WTC11 (cell line): ENCODE measurements around the gene RCE1. TPM values are rescaled to one million over a fixed set of nuclear protein-coding genes. Genes with fewer than 3 reads are reported as not detected.

Experiments used
- ATAC-seq: fragments of 200-7000 bp; cut with Tn5 transposase; 2 replicates; pipeline ENCODE4 v1.10.0; 2021; ENCODE audit warnings: mild to moderate bottlenecking, moderate library complexity
- CTCF ChIA-PET: fragments of 300-600 bp; sonication (Branson Sonifier 250); formaldehyde crosslinking; loops from one replicate; lab custom pipeline; 2021; ENCODE audit warnings: antibody characterized with exemption; lab: Charles Lee
- POLR2A ChIA-PET: fragments of 350-600 bp; sonication (Branson Sonifier 250); formaldehyde crosslinking; loops from one replicate; lab custom pipeline; 2021; ENCODE audit warnings: antibody characterized with exemption; lab: Charles Lee
- DNase-seq: peaks from one replicate; pipeline ENCODE4 v3.0.0; 2021; ENCODE audit warnings: low spot score
- H3K27ac Mint-ChIP-seq: 2 replicates; pipeline ENCODE4 v1.8.0; 2021; ENCODE audit warnings: mixed read lengths
- H3K27me3 Mint-ChIP-seq: 2 replicates; pipeline ENCODE4 v1.8.0; 2021; ENCODE audit warnings: low read depth, mild to moderate bottlenecking, moderate library complexity, mixed read lengths
- H3K36me3 Mint-ChIP-seq: 2 replicates; pipeline ENCODE4 v1.8.0; 2021; ENCODE audit warnings: mixed read lengths
- H3K4me1 Mint-ChIP-seq: 2 replicates; pipeline ENCODE4 v1.8.0; 2022; ENCODE audit warnings: mixed read lengths
- H3K4me3 Mint-ChIP-seq: 2 replicates; pipeline ENCODE4 v1.8.0; 2021; ENCODE audit warnings: mild to moderate bottlenecking, moderate library complexity, mixed read lengths
- H3K9me3 Mint-ChIP-seq: 2 replicates; pipeline ENCODE4 v1.8.0; 2021; ENCODE audit warnings: mixed read lengths
- ATF1 ChIP-seq: sonication (generic); formaldehyde crosslinking; IDR thresholded peaks from 2 replicates; pipeline ENCODE4 v1.8.1; 2023; ENCODE audit warnings: mild to moderate bottlenecking, moderate library complexity, missing genetic modification reagents
- ESRRA ChIP-seq: sonication (generic); formaldehyde crosslinking; IDR thresholded peaks from 2 replicates; pipeline ENCODE4 v1.8.1; 2022; ENCODE audit warnings: mild to moderate bottlenecking, missing genetic modification reagents, borderline replicate concordance
- ETV6 ChIP-seq: sonication (generic); formaldehyde crosslinking; IDR thresholded peaks from 2 replicates; pipeline ENCODE4 v1.8.1; 2022; ENCODE audit warnings: mild to moderate bottlenecking, missing genetic modification reagents
- GABPB1 ChIP-seq: sonication (generic); formaldehyde crosslinking; IDR thresholded peaks from 2 replicates; pipeline ENCODE4 v1.8.1; 2023; ENCODE audit warnings: mild to moderate bottlenecking, missing genetic modification reagents
- GTF2I ChIP-seq: fragments of 250-450 bp; sonication (Bioruptor Pico); conservative IDR thresholded peaks from 2 replicates; pipeline ENCODE4 v1.4.0; 2021; ENCODE audit warnings: mild to moderate bottlenecking
- HMGA2 ChIP-seq: fragments of 250-450 bp; sonication (Bioruptor Pico); IDR thresholded peaks from 2 replicates; pipeline ENCODE4 v1.4.0; 2021; ENCODE audit warnings: mild to moderate bottlenecking, moderate library complexity
- JAZF1 ChIP-seq: fragments of 250-450 bp; sonication (Bioruptor Pico); IDR thresholded peaks from 2 replicates; pipeline ENCODE4 v1.9.0; 2021; ENCODE audit warnings: moderate library complexity, mild to moderate bottlenecking, inconsistent platforms
- MYBL2 ChIP-seq: sonication (generic); formaldehyde crosslinking; IDR thresholded peaks from 2 replicates; pipeline ENCODE4 v1.8.1; 2023; ENCODE audit warnings: mild to moderate bottlenecking, moderate library complexity, missing genetic modification reagents
- PRRX2 ChIP-seq: fragments of 250-450 bp; sonication (Bioruptor Pico); IDR thresholded peaks from 2 replicates; pipeline ENCODE4 v1.8.0; 2021; ENCODE audit warnings: mild to moderate bottlenecking
- RORB ChIP-seq: fragments of 250-450 bp; sonication (Bioruptor Pico); IDR thresholded peaks from 2 replicates; pipeline ENCODE4 v1.9.0; 2021; ENCODE audit warnings: mild to moderate bottlenecking
- SMAD4 ChIP-seq: sonication (generic); formaldehyde crosslinking; IDR thresholded peaks from 2 replicates; pipeline ENCODE4 v1.8.0; 2022; ENCODE audit warnings: mild to moderate bottlenecking, missing genetic modification reagents
- TEAD4 ChIP-seq: sonication (generic); formaldehyde crosslinking; IDR thresholded peaks from 2 replicates; pipeline ENCODE4 v1.8.0; 2022; ENCODE audit warnings: mild to moderate bottlenecking, missing genetic modification reagents
- ZNF219 ChIP-seq: sonication (generic); formaldehyde crosslinking; IDR thresholded peaks from 2 replicates; pipeline ENCODE4 v1.8.0; 2023; ENCODE audit warnings: missing genetic modification reagents, mild to moderate bottlenecking, borderline replicate concordance
- ZNF281 ChIP-seq: sonication (generic); formaldehyde crosslinking; IDR thresholded peaks from 2 replicates; pipeline ENCODE4 v1.8.0; 2023; ENCODE audit warnings: mild to moderate bottlenecking, missing genetic modification reagents
- ZNF423 ChIP-seq: fragments of 250-450 bp; sonication (Bioruptor Pico); IDR thresholded peaks from 2 replicates; pipeline ENCODE4 v2.1.2; 2022; ENCODE audit warnings: mild to moderate bottlenecking, moderate library complexity
- total RNA-seq: library from RNA; stranded (reverse); gene quantifications from 3 replicates; pipeline ENCODE4 v1.2.3, GENCODE V29; 2021
- TF ChIP-seq, protein P1 (sequence below): sonication (generic); formaldehyde crosslinking; conservative IDR thresholded peaks from 2 replicates; pipeline ENCODE4 v1.8.1; 2023; ENCODE audit warnings: mild to moderate bottlenecking, low read depth, missing genetic modification reagents, moderate library complexity
- TF ChIP-seq, protein P2 (sequence below): fragments of 200-600 bp; IDR thresholded peaks from 2 replicates; pipeline ENCODE4 v1.8.0; 2022; ENCODE audit warnings: antibody characterized with exemption
- TF ChIP-seq, protein P3 (sequence below): sonication (generic); formaldehyde crosslinking; IDR thresholded peaks from 2 replicates; pipeline ENCODE4 v1.8.0; 2022; ENCODE audit warnings: mild to moderate bottlenecking, missing genetic modification reagents

Gene RCE1
- total RNA-seq, 1 experiment from 2014 or later = 34.6 TPM

DNA sequence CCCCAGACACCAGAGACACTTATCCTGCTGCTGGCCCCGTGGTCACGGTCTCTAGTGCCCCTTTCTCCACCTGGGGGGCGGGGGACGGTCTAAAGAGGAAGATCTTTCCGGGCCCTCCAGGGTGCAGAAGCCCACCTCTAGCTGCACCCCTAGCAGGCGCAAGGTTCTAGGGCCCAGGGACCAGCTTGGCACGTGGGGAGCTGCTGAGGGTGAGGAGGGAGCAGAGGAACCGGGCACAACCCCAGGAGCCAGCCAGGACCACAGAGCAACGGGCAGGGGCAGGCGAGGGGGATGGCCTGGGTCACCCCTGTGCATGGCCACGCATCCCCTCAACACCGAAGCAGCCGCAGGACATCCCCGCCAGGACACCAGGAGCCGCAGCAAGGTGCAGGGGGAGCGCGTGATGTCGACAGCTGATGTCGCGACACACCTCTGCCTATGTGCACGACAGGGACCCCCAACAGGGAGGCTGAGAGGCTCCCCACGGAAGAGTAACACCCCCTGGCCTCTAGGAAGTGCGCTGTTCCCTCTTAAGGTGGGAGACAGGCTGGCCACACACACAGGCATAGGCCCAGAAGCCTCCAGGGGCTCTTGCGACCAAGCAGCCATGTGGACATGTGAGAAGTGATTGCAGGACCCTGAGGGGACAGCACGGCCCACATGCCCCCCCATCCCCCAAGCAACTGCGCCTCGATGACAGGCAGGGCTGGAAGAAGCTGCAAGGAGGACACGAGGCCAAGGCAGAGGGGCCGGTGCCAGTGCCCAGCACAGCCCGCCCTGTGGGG lies 18.7 kb downstream of the RCE1 start:
- H3K27ac Mint-ChIP-seq = no peak overlapping the region
- H3K36me3 Mint-ChIP-seq = no peaks in the 10 kb centered on the region
- H3K4me3 Mint-ChIP-seq = no peak overlapping the region
- no peaks in the 10 kb centered on the region for H3K27me3 Mint-ChIP-seq
- POLR2A ChIA-PET = no interaction called here
- TF ChIP-seq PRRX2 (no peak), ATF1 (CRISPR knock-in tag) (no peak), MYBL2 (no peak), JAZF1 (no peak), ZNF423 (CRISPR knock-in tag) (no peak), ZNF281 (CRISPR knock-in tag) (no peak), RORB (no peak), TEAD4 (no peak), SMAD4 (no peak), ZNF219 (CRISPR knock-in tag) (no peak), GTF2I (CRISPR knock-in tag) (no peak), HMGA2 (no peak), GABPB1 (CRISPR knock-in tag) (no peak), ESRRA (no peak), ETV6 (no peak)
- TF ChIP-seq, protein P1, sequence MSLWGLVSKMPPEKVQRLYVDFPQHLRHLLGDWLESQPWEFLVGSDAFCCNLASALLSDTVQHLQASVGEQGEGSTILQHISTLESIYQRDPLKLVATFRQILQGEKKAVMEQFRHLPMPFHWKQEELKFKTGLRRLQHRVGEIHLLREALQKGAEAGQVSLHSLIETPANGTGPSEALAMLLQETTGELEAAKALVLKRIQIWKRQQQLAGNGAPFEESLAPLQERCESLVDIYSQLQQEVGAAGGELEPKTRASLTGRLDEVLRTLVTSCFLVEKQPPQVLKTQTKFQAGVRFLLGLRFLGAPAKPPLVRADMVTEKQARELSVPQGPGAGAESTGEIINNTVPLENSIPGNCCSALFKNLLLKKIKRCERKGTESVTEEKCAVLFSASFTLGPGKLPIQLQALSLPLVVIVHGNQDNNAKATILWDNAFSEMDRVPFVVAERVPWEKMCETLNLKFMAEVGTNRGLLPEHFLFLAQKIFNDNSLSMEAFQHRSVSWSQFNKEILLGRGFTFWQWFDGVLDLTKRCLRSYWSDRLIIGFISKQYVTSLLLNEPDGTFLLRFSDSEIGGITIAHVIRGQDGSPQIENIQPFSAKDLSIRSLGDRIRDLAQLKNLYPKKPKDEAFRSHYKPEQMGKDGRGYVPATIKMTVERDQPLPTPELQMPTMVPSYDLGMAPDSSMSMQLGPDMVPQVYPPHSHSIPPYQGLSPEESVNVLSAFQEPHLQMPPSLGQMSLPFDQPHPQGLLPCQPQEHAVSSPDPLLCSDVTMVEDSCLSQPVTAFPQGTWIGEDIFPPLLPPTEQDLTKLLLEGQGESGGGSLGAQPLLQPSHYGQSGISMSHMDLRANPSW (CRISPR knock-in tag) = no peak
- TF ChIP-seq, protein P2, sequence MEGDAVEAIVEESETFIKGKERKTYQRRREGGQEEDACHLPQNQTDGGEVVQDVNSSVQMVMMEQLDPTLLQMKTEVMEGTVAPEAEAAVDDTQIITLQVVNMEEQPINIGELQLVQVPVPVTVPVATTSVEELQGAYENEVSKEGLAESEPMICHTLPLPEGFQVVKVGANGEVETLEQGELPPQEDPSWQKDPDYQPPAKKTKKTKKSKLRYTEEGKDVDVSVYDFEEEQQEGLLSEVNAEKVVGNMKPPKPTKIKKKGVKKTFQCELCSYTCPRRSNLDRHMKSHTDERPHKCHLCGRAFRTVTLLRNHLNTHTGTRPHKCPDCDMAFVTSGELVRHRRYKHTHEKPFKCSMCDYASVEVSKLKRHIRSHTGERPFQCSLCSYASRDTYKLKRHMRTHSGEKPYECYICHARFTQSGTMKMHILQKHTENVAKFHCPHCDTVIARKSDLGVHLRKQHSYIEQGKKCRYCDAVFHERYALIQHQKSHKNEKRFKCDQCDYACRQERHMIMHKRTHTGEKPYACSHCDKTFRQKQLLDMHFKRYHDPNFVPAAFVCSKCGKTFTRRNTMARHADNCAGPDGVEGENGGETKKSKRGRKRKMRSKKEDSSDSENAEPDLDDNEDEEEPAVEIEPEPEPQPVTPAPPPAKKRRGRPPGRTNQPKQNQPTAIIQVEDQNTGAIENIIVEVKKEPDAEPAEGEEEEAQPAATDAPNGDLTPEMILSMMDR = no peak
- TF ChIP-seq, protein P3, sequence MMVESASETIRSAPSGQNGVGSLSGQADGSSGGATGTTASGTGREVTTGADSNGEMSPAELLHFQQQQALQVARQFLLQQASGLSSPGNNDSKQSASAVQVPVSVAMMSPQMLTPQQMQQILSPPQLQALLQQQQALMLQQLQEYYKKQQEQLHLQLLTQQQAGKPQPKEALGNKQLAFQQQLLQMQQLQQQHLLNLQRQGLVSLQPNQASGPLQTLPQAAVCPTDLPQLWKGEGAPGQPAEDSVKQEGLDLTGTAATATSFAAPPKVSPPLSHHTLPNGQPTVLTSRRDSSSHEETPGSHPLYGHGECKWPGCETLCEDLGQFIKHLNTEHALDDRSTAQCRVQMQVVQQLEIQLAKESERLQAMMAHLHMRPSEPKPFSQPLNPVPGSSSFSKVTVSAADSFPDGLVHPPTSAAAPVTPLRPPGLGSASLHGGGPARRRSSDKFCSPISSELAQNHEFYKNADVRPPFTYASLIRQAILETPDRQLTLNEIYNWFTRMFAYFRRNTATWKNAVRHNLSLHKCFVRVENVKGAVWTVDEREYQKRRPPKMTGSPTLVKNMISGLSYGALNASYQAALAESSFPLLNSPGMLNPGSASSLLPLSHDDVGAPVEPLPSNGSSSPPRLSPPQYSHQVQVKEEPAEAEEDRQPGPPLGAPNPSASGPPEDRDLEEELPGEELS (CRISPR knock-in tag) = no peak
- TF ChIP-seq, all 79 proteins: peak for 0
- DNase-seq (no peak), ATAC-seq (no peak)
- CTCF ChIA-PET = interaction anchor here (2.3 kb wide), 1 partner anchor 10 kb away, joined by 7 read pairs; no protein-coding TSS in a partner anchor
- Mint-ChIP-seq H3K9me3 (no peaks in the 10 kb centered on the region), H3K4me1 (0 out of 2 replicates have a peak, but pooled peaks cover 6% of the 10 kb centered on the region)
